ENCODE measurements around the gene HNRNPA2B1.

HNRNPA2B1 gene

DNA sequence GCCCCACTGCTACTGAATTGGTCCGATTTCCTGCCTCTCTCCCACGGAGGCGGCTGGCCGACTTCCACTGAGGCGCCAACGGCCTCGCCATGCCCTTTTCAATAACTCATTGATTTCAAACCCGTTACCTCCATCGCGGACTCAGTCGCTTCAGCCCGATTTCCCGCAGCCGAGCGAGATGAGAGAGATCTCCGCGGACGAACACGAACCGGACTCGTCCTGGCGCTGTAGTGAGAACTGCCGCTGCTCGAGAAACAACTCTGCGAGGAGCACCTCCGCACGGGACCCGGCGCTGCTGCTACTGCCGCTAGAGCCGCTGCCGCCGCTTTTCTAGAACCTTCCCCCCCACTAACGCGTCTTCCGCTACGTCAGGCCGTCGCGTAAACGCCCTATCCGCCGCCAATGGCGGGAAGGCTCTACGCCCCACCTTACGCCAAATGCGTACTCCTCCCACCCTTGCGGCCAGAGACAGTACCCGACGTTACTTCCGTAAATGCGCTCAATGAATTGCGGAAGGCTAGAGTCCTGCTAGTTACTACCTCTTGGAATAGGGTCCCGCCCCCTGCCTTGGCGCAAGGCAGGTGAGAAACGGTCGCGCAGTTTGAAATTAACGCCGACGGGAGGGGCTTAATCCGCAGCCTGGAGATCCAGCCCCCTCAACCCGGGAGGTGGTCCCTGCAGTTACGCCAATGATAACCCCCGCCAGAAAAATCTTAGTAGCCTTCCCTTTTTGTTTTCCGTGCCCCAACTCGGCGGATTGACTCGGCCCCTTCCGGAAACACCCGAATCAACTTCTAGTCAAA, at the start of gene HNRNPA2B1:
HNRNPA2B1 (minus strand) TSS at position 303 of the 803 bp plus-strand sequence; CDS start at position 134, 169 bp downstream.
- DNase-seq, result peak; percentile 97 to 99 (median 98)

DNA sequence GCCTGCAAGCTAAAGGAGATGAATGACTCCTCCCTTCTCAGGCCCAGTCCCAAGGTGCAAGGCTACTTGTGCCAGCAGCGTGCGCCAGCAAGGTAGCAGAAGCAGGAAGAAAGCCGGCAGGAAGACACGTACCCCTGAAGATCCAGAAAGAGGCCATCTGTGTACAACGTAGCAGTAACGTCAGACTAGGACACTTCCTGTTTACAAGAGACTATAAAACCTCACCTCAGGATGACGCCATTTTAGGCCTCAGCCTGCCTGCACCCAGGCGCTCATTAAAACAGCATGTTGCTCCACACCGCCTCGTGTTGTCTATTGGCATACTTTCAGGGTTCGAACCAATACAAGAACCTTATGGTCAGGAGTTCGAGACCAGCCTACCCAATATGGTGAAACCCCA, 49.7 kb upstream of the HNRNPA2B1 start:
- DNase-seq, result no peak

DNA sequence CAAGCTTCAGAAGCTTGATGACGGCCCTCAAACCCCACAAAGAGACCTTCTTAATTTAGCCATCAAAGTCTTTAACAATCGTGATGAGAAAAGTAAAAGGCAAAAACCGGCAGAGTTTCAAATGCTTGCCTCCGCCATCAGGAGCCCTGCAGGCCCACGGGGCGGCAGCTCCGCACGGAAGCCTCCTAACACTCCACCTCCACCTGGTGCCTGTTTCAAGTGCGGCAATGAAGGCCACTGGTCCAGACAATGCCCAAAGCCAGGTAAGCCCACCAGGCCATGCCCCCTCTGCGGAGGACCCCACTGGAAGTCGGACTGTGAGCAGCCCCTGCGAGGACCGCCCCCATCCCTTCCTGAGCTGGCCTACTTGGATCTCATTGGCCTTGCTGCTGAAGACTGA, 44.6 kb upstream of the HNRNPA2B1 start:
- no peak for DNase-seq

DNA sequence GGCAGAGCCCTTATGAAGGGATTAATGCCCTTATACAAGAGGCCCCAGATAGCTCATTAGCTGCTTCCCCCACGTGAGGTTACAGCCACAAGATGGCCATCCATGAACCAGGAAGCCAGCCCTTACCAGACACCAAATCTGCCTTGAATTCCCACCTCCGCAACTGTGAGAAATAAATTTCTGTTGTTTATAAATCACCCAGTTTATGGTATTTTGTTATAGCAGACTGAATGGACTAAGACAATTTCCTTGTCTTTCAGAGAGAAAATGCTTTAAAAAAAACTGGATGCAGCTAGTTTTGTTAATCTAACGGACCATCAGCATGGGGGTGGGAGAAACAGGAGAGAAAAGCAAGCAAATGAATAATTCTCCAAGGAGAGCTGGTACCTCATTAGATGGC, 37.5 kb upstream of the HNRNPA2B1 start:
- DNase-seq, result no peak

DNA sequence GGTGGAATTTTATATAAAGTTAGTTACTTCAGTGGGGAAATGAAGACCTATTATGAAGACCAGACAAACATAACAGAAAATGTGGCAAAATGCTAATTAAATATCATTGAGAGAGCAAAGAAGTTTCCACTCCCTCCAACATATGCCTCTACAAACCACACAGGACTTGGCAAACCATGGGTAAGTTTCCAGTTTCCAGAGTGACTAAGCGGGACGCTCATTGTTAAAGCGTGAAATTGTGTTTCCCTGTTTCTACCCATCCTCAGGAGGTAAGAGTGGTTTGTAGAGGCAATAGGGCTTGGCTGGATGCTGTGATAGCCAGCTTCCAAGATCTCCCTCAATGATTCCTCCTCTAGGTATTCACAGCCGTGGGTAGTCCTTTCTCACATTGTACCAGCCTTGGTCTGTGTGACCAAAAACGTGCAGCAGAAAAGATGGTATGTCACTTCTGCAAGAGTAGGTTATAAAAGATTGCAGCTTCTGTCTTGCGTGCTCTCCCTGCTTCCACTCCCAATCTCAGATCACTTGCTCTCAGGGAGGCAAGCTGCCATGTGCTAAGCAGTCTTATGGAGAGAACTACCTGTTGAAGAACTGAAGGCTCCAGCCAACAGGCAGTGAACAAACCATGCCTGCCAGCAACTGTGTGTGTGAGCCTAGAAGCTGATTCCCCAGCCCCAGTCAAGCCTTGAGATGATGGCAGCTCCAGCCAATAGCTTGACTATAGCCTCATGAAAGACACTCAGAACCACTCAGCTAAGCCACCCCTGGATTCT, 36.7 kb upstream of the HNRNPA2B1 start:
- DNase-seq, result no peak

DNA sequence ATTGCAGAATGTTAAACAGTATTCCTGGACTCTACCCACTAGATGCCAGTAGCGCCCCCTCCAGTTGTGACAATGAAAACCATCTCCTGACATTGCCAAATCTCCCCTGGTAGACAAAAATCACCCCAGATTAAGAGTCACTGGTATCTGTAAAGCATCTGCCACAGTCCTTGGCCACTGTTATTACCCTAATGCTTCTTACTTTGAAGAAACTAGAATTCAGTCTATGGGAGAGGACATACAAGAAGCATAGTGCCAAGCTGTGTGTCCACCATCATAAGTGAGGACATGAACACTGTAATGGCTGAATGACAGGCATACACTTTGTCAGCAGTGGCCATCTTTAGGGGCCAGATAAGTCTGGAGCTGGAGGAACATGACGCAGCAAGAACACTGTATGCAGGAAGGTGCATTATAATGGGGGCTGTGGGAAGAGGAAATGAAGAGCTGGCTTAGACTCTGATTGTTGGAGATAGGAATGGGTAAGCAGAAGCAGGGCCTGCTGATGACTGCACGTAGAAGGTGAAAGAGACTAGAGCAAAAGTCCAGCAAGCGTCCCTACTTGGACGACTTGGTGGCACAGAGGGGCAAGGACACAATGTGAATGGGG, 33.5 kb upstream of the HNRNPA2B1 start:
- no peak for DNase-seq

DNA sequence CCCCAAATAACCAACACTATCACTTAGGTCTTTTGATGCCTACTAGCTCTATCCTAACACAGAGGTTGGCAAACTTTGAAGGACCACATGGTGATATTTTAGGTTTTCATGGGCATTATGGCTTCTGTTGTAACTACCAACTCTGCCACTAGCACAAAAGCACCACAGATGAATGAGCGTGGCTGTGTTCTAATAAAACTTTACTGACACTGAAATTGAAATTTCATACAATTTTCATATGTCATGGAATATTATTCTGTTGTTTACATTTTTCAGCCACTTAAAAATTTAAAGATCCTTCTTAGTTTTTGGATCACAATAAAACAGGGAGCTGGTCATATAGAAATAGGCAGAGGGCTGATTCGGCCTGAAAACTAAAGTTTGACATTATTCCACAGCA, 27.4 kb upstream of the HNRNPA2B1 start:
- no peak for DNase-seq

DNA sequence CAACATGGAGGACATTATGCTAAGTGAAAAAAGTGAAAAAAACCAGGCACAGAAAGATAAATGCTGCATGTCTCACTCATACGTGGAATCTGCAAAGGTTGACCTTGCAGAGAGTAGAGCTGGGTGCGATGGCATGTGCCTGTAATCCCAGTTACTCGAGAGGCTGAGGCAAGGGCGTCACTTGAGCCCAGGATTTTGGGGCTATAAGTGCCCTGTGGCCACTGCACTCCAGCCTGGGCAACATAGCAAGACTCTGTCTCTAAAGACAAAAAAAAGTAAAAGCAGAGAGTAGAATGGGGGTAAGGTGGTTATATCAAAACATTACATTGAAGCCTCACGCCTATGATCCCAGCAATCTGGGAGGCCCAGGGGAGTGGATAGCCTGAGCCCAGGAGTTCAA, 23.8 kb upstream of the HNRNPA2B1 start:
- no peak for DNase-seq

DNA sequence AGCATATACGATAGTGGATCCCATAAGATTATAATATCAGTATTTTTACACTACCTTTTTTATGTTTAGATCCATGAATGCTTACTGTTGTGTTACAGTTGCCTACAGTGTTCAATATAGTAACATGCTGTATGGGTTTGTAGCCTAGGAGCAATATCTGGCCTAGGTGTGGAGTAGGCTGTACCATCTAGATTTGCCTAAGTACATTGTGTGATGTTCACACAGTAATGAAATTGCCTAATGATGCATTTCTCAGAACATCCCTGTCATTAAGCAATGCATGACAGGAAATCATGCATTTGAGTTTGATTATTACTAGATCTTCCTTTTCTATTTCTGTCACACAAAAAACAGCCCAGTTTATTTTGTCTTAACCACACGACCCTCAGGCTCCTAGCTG, 15.5 kb upstream of the HNRNPA2B1 start:
- no peak for DNase-seq

DNA sequence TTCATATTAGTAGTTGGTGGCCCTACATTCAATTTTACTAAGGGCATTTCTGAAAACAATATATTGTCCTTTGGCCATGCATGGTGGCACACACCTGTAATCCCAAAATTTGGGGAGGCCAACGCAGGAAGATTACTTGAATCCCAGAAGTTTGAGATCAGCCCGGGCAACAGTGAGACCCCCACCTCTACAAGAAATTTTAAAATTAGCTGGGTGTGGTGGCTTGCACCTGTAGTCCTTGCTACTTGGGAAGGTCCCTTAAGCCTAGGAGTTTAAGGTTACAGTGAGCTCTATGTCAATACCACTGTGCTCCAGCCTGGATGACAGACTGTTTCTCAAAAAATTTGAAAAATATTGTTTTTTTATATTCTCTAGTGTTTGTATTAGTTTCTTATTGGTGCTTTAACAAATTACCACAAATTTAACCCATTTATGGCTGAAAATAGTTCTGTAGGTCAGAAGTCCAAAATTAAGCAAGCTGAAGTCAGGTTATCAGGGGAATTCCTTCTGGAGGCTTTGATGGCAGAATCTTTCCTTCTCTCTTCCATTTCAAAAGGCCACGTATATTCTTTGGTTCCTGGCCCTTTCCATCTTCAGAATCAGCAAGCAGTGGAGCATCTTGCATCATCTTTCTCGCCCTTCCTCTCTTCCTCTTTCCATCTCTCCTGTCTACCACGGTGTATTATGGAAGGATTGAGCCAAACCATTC, 13.4 kb upstream of the HNRNPA2B1 start:
- DNase-seq, result no peak

DNA sequence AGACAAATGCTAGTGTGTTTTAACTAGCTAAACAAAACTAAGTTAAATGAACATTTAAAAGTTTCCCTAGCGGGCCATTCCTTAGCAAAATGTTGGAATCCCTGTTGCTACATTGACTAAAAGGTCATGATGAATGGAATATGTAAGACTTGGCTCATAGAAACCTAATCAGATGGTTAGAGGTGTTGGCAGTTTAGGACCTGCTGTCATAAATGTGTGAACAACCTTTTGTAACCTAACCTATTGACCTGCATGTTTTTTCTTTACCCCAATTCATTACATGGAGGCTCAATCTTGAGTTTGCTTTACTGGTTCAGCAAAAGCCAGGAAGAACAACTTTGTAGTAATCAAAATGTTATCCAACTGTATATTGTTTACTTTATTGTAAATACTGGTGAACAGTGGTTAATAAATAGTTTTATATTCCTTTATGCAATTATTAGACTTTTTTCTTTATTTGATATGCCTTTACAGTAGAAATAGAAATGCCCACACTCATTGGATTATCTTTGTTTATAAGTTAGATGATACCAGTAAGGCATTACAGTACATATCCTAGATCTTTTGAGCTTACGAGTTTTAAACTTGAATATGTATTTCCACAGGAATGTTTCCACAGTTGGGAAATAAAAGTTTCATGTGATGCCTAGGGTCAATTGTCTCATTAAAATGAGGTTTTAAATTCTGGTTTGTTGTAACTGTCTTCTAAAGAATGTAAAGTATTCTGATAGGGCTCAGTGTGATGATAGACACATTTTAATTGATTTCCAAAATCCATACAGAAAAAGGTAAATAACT, 12.6 kb upstream of the HNRNPA2B1 start:
- no peak for DNase-seq

DNA sequence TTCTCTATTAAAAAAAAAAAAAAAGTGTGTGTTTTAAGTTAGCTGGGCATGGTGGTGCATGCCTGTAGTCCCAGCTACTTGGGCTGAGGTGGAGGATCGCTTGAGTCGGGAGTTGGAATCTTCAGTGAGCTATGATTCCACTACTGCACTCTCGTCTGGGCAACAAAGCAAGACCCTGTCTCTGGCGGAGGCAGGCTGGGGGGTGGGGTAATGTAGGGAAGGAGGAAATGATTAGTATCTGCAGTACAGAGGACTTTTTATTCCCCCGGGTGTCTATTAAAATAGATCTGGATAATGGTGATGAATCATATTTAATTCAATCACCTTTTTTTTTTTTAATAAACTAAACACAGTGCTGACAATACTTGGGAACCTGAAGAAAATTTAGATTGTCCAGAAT, 7.5 kb upstream of the HNRNPA2B1 start:
- no peak for DNase-seq

DNA sequence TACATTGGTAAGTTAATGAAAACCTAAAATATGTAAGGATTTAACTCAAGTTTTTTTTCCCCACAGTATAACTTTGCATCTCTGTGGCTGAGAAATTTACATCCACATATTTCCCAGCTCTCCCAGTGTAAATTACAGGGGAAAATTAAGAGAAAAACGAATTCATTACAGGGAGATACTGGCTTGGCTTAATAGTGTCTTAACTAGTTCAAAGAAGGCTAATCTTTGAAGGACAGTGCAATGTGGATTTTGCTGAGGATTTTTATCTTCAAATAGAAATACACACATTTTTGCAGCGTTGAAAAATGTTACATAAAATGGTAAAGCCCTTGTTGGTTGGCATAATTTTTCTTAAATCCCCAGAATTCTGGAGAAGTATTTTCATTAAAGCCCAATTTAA, 2.5 kb upstream of the HNRNPA2B1 start:
- no peak for DNase-seq

DNA sequence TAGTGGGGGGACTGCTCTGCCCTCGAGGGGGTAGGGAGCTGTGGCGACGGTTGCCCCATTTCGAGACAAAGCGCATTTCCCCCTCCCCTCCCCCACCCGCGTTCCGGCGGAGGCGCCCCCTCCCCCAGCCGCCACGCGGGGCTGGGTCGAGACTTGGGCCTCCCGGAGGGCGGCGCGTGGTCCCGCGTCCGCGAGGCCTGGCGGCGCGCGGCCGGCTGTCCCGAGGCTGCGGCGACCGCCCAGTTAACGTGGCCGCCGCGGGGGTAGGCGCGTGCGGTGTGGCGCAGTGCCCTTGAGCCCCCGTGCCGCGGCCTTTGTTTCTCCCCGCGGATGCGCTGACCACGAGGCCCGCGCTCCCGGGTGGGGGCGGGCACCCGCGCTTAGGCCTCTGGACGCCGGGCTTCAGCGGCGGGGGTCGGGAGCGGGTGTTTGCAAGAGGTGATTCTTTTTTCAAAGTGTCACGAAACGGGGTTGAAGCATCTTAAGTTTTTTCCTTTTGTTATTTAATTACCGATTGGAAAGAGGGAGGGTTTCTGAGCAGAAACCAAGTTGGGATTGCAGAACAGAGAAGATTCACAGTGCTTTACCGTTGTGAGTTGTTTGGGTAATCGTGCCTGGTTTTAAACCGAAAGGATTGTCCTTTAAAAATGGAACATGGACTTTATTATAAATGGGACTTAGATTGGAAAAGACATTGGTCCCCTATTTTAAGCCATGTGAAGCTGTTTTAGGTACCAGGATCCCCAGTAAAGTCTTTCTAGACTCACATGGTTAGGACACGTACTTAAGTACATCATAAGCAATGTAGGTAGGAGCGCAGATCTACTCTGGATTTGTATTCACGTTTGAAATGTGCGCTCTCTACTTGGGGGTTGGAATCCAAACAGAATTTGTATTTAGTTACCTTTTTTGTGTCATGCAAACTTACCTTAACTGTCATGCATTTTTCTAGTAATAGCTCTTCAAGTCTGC, 1.8 kb upstream of the HNRNPA2B1 start:
- peak; percentile 35 to 83 (median 64) for DNase-seq

DNA sequence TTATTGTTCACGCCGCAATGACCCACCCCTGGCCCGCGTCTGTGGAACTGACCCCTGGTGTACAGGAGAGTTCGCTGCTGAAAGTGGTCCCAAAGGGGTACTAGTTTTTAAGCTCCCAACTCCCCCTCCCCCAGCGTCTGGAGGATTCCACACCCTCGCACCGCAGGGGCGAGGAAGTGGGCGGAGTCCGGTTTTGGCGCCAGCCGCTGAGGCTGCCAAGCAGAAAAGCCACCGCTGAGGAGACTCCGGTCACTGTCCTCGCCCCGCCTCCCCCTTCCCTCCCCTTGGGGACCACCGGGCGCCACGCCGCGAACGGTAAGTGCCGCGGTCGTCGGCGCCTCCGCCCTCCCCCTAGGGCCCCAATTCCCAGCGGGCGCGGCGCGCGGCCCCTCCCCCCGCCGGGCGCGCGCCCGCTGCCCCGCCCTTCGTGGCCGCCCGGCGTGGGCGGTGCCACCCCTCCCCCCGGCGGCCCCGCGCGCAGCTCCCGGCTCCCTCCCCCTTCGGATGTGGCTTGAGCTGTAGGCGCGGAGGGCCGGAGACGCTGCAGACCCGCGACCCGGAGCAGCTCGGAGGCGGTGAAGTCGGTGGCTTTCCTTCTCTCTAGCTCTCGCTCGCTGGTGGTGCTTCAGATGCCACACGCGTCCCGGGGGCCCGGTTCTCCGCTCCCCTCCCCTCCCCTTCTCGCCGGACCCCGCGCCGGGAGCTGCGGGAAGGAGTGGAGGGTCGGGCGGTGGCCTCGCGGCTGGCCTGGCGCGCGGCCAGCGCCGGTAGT, 887 bp upstream of the HNRNPA2B1 start, which contains the start of gene CBX3:
CBX3 (plus strand) TSS at position 499 of the 772 bp plus-strand sequence. CDS start 1,254 bp downstream, outside the sequence.
- DNase-seq, result peak in 5 of 6 experiments; percentile 81 to 95 (median 91)

DNA sequence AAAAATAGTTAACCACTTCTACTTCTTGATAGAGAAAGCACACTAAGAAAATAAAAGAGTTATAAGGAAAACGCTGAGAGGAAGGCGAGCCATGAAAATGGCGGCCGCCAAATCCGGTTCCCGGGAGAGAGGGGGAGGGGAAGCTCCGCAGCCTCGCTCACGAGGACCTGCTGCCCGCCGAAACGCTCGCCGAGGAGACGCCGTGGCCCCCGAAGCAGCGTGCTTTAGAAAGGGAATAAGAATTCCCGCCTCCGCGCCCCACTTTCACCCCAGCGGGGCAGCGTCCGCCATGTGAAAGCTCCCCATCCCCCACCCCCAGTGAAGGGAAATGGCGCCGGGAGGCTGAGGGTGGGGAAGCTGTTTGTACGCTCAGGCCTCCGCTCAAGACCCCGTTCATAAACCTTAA, 505 bp downstream of the HNRNPA2B1 start:
- DNase-seq, result peak; percentile 72 to 95 (median 82)

DNA sequence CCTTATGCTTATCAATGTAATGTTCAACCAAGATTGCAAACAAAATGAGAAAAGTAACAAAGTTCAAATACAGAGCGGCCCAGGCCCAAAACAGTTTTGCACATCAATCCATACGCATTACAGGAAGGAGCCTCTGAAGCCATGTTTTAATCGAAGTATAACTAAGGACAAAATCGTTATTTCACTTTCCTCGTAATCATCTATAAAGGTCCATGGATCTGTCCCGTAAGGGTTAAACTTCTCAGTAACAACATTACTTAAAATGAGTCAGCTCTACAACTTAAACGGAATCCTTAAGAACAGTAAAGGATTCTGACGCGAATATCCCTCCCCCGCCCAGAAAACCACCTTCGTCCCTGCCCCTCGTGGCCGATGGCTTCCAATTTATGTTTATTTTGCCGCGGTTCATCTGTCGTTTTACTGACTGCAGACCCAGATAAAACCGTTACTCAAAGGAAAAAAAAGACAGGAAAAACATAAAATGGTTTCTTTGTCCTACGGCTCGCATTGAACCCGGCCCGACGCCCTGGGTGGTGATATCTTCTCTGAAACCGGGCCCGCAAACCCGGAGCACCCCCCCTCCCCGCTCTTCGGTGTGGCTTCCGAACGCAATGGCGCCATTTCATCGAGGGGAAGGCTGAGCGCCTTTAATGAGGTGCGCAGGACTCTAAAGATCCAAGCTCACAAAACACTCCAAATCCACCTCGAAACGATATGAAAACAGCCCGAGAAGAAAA, 1.1 kb downstream of the HNRNPA2B1 start:
- peak in 5 of 6 experiments; percentile 42 to 87 (median 61) for DNase-seq

DNA sequence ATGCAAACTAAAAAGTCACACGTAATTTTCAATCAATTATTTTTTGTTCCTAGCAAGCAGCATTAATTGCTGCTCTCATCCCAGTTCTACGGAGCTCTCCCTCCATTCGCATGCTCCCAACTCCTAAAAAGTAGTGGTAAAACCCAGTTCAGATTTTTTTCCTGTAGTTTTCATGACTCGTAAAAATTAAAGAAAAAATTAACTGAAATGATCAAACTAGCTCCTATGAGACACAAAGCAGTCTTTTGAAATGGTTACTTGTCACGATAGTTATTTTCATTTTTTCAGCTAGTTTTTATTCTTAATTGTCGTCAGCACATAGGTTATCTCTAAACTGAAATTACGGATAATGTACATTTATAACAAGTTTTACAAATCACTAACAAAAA, 1.8 kb downstream of the HNRNPA2B1 start:
- DNase-seq, result no peak

DNA sequence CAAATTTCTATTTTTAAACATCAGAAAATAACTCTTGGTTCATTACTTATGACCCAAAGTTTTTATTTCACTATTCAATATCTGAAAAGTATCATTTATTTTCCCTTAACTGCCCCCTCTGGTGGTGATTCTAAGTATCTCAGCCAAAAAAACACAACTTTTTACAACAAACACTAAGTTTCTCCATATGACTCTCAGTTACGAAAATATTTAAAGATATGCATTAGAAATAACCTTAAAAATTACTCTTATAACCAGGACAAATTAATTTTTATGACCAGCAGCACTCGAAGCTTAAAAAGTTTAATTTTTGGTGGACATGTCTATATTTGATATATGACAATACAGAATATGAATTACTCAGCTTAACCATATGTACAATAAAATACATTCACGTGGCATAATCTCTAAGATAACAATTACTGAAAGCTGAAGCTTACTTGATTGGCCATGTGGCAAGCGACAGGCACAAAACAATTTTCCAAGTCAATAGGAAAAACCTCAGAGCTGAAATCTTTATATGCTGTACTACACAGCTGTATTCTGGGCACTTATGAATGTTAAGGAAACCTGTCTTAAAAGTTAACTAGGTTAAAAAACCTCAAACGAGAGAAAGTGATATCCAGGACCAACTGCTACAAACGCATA, 2.3 kb downstream of the HNRNPA2B1 start:
- DNase-seq, result peak in 3 of 6 experiments; percentile 39 to 73 (median 69)

Measured in stimulated activated naive CD4-positive, alpha-beta T cell (primary cell).